ENCODE measurements around the gene HIP1. TPM values are rescaled to one million over a fixed set of nuclear protein-coding genes. Genes with fewer than 3 reads are reported as not detected.

Gene HIP1
- total RNA-seq, 120 experiments from 2014 or later = 17.2 to 109 (median 43.6) TPM

Other genes starting within 250 kb of the HIP1 start
- gene SPDYE5, start 246.6 kb downstream of the HIP1 start, total RNA-seq = under 1 TPM in 26 of 120 experiments, not detected in 94; 0.19 to 0.86 (median 0.44) TPM
- 1 to 10 TPM in 3 of 120 experiments, not detected in 117; 1.9 to 2.6 (median 2.2) TPM for gene CCL26, start 33.3 kb upstream of the HIP1 start, total RNA-seq
- gene CCL24, start 74.9 kb upstream of the HIP1 start, total RNA-seq = not detected
- gene RHBDD2, start 140.1 kb upstream of the HIP1 start, total RNA-seq = 100 to 1,000 TPM; 127 to 309 (median 221) TPM
- gene POR, start 176.2 kb upstream of the HIP1 start, total RNA-seq = 100 to 1,000 TPM in 9 of 120 experiments, 10 to 100 TPM in 111; 52.3 to 111 (median 78.1) TPM

Measured in dorsolateral prefrontal cortex (tissue), 118 donors.